Hippocampal formation (tissue), 2 donors: ENCODE data around the gene CPLX4.

Experiments
- DNase-seq, 2 donors: peaks; one replicate each; lab custom pipeline; 2025; lab: John Stamatoyannopoulos, UW

CPLX4 gene

DNA sequence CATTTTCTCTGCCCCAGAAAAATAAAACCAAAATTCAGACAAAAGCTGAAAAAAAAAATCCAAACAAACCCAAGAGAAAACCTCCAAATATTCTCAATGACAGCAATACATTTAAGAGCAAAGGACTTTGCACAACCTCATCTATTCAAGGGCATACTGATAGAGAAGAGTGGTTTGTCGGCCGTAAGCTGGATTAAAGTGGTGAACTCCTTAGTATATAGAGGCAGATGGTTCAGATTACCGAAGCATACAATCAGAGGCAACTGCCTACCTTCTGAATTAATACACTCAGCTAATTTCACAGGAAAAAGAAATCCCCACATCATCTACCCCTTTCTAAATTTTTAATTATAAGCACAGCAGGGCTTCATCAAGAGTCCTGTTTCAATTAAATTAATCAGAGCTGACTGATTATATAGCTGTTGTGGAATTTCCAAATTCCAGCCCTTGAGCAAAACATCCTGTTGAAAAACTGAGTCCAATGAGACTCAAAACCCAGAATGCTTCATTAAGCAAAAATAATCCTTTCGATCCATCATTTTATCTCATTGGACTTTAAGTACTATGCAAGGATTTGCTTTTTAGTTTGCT, at the start of gene CPLX4:
CPLX4 (minus strand) TSS at position 190 of the 591 bp plus-strand sequence; CDS start at position 3, 187 bp downstream.
- no peak for DNase-seq

DNA sequence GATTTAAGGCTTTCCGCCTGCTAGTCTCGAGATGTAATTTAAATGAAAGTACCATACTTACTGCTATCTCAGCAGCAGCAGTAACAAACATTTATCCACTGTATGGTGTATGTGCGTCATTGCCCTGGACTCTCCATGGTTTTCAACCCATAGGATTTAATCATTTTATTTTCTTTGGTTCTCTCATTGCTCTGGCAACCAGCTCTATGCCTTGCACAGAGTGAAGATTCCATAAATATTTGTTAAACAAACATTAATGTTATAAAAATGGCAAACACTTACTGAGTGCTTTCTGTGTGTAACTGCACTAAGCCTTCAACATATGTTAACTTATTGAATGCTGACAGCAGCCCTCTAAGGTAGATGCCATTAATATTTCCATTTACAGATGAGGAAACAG, 41.9 kb upstream of the CPLX4 start:
- DNase-seq: no peak

- no peak for DNase-seq
These were observed 41.1 kb upstream of the CPLX4 start for GRCh38 chr18:59359576-59359952.

- DNase-seq: peak; percentile 92 to 93
These were observed 40.5 kb upstream of the CPLX4 start, which contains the start of gene LMAN1 for GRCh38 chr18:59358712-59359575. TSS of gene LMAN1 (minus strand) at chr18:59359265. CDS start at chr18:59359244, 21 bp downstream.

DNA sequence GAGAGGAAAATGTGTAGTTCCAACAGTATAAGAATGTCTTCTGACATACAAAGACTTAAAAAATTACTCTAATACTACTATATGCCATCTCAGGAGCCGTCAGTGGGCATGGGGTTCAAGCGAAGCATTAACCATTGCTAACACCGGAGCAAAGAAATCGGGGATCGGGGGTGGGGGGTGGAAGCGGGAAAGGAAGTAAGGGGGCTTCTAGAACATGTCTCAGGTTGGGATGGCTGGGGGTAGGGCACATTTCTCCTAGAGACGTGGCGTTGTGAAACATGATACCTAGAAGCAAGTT, 39.9 kb upstream of the CPLX4 start:
- no peak for DNase-seq

- no peak for DNase-seq
These were observed 39.5 kb upstream of the CPLX4 start for GRCh38 chr18:59357928-59358327.

- DNase-seq: no peak
These were observed 36.3 kb upstream of the CPLX4 start for GRCh38 chr18:59354731-59355130.

DNA sequence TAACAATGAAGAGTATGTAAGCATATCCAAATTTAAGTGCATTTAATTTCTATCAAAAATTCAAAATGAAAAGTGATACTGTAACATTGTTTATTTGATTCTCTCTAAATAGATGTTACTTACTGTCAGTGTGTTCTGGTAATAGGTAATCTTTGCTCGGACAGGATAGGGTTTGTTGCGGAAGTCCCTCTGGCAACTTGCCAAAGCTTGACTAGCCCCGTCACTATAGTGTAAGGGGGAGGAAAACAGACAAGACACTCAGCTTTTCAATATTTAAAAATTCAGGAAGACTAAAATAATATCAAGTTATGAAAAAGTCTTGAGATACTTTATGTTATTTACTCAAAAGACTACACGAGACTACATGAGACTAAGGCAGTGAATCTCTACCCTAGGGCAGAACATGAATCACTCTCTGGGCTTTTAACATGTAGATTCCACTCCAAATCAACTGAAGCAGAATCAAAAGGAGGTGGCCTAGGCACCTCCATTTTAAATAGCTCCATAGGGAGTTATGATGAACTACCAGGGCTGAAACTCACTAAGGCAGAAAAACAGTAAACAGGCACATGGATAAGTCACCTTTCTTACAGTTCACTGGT, 34.7 kb upstream of the CPLX4 start:
- DNase-seq: no peak

DNA sequence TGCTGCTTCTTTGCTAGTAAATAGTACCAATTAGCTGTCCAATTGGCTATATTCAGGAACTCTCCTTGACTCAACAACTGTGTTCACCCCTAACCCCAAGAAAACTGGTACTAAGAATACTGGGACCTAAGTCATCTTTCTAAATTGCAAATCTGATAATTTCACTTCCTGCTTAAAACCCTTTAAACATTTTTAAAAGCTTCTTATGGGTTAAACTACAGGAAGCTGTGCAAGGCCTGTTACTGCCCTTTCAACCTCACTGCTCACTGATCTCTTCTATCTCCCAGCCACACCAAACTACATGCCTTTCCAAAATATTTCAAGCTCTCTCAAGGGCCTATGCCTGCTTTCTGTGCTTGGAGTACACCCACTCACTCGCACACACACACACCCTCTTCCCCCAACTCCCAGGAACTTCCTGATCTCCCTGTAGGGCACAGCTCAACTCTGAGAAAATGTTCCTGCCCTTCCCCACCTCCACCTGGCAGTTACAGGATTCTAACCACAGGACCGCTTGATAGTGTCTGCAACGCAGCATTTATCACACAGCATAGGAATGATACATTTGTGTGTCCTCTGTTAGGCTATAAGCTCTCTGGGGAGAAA, 33.9 kb upstream of the CPLX4 start:
- no peak for DNase-seq

DNA sequence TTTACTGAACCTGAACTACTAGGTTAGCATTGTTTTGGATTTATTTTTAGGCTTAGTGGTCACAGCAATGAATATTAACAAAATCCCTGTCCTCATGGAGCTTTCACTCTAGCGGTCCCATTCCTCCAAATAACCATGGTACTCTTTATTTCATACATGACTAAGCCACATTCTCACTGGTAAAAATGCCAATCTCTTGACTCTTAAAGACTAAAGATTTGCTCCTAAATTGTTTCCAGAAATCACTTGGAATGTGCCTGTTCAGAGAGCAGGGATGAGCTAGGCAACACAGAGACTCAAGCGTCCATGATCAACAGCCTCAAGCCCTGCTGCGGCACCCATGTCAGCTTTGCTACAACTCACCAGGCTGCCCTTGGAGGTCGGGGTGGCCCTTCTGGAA, 27.1 kb upstream of the CPLX4 start:
- DNase-seq: no peak

DNA sequence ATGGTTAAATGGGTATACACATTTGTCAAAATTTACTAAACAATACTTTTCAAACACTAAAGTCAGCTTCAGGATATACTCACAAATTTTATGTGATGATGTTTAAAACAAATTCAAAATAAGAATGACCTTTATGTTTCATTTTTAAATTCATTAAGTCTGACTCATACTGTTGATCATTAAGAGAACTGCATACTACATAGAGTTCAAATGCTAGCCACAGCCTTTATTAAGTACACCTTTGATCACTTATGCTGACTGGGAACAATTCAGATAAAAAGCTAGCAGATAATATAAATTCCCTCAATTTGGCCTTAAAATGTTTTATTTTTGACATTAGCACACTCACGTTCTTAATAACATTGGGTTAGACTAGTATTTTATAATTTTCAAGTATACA, 26.5 kb upstream of the CPLX4 start:
- no peak for DNase-seq

- no peak for DNase-seq
These were observed 25.5 kb upstream of the CPLX4 start for GRCh38 chr18:59343926-59344325.

- DNase-seq: no peak
These were observed 22.4 kb upstream of the CPLX4 start for GRCh38 chr18:59340817-59341216.

GRCh38 chr18:59340312-59340711, 21.9 kb upstream of the CPLX4 start:
- no peak for DNase-seq

- DNase-seq: no peak
These were observed 14.5 kb upstream of the CPLX4 start for GRCh38 chr18:59332986-59333385.

DNA sequence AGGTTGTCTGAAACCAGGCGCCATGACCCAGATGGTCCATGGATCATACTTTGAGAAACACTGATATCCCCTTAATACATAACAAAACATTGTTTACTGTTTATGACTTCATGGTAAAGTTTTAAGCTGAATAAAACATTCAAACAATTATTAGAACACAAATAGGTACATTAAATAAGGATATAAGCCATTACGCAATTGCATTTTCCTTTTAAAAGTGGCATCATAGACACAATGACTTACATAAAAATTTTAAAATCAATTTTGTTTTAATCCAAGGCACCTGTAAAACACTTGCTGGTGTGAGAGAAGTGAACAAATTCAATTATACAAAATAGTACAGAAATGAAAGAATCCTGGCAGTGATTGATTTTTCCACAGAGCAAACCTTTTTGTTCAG, 10.2 kb upstream of the CPLX4 start:
- no peak for DNase-seq

DNA sequence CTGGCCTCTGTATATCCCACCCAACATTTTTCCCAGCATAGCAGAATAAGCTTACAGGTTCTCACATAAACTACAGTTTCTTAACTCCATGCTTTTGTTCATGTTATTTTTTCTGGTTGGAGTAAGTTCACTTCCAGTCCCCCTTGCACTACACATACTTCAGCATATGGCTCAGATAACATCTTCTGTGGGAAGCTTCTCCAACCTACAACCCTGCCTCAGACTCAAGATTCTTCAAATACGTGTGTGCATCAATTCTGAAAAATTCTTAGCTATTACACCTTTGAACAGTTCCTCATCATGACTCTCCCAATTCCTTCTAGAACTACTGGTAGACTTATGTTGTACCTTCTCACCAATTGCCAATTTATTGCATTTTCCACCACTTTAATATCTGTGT, 7.5 kb upstream of the CPLX4 start:
- no peak for DNase-seq

- no peak for DNase-seq
These were observed 6.1 kb upstream of the CPLX4 start for GRCh38 chr18:59324623-59324971.

DNA sequence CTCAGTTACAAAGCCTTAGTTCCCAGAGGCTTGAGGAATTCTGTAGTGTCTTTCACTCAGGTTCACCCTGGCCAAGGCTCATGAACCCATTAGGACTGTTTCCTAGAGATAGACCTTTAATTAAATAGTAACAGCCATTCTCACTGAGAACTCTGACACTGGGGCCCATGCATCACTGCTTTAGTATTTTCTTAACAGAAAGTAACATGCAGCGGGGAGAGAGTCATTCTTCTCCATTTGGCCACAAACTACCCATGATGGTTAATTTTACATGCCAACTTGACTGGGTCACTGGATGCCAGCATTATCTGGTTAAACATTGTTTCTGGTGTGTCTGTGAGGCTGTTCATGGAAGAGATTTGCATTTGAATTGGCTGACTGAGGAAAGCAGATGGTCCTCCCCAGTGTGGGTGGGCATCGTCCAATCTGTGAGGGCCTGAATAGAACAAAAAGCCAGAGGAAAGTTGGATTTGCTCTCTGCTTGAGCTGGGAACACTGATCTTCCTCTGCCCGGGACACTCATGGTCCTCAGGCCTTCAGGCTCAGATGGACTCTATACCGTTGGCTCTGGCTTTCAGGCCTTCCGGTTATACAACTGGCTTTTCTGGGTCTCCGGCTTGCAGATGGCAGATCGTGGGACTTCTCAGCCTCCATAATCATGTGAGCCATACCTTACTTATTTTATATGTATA, 5.6 kb upstream of the CPLX4 start:
- no peak for DNase-seq

- no peak for DNase-seq
These were observed 6.8 kb downstream of the CPLX4 start for GRCh38 chr18:59311631-59312030.

GRCh38 chr18:59308938-59309260, 9.6 kb downstream of the CPLX4 start:
- no peak for DNase-seq

DNA sequence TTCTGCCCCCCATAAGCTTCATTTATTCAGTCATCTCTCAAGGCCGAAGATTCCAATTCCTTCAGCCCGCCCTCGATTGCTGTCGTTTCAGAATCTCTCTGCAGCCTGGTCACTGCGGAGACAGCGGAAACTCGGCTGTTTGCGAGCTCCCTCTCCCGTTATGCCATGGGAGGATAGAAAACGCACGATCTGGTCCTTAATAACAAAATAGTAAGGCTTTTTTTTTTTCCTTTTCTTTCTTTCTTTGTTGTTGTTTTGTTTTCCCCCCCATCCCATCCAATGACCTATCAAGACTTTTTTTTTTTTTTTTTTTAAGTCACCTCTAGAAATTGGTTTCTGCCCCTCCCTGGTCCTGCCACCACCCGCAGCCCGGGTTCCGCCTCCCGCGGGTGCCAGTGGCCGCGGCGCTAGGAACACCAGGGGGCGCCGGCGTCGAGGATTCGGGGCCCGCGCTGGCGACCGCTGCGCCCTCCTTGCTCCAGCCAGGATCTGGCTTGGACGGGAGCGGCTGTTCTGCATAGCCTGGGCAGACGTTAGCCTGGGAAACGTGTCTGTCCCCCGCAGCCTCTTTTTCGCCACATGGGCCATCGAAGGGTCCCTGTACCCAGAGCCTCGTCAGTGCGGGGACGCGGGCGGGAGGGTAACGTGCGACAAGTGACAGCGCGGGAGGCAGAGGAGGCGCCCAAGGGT, 10.1 kb downstream of the CPLX4 start:
- DNase-seq: peak; percentile 40 to 63
